22Rv1 (cell line): ENCODE results near the gene CRAMP1.
"Not testable (repeated sequence)": the region's sequence is repeated elsewhere in the genome, so short reads cannot be mapped to it uniquely, and the experiment has no call there.

ENCODE experiments used
- H3K27ac ChIP-seq: fragments of 450-650 bp; 2 replicates; pipeline ENCODE4 v1.5.1; 2017
- ZFX ChIP-seq: fragments of 450-650 bp; IDR thresholded peaks from 2 replicates; pipeline ENCODE4 v1.6.1; 2017; ENCODE audit warnings: antibody characterized with exemption, borderline replicate concordance
- TF ChIP-seq, protein P1 (sequence below): fragments of 450-650 bp; IDR thresholded peaks from 2 replicates; pipeline ENCODE4 v1.5.1; 2017; ENCODE audit warnings: mild to moderate bottlenecking

The CRAMP1 gene

DNA sequence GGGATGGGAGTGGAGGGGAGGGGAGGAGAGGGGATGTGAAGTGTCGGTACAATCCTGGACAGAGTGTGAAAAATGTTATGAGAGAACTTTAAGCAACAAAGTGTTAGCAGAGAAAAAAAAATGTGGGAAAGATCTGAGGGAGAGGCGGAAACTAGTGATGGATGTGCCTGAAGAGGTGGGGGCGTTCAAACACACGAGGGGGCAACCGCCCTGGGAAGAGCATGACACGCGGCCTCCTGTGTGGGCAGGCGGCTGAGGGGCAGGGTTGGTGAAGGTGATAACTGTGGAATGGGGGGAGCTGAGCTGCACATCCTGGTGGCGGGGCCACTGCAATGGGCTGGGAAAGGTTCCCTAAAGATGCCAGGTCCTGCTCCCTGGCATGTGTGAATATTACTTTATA, 30.4 kb upstream of the CRAMP1 start:
- TF ChIP-seq, protein P1, sequence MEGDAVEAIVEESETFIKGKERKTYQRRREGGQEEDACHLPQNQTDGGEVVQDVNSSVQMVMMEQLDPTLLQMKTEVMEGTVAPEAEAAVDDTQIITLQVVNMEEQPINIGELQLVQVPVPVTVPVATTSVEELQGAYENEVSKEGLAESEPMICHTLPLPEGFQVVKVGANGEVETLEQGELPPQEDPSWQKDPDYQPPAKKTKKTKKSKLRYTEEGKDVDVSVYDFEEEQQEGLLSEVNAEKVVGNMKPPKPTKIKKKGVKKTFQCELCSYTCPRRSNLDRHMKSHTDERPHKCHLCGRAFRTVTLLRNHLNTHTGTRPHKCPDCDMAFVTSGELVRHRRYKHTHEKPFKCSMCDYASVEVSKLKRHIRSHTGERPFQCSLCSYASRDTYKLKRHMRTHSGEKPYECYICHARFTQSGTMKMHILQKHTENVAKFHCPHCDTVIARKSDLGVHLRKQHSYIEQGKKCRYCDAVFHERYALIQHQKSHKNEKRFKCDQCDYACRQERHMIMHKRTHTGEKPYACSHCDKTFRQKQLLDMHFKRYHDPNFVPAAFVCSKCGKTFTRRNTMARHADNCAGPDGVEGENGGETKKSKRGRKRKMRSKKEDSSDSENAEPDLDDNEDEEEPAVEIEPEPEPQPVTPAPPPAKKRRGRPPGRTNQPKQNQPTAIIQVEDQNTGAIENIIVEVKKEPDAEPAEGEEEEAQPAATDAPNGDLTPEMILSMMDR: no peak
- TF ChIP-seq ZFX: no peak
- H3K27ac ChIP-seq: no peak overlapping the region

DNA sequence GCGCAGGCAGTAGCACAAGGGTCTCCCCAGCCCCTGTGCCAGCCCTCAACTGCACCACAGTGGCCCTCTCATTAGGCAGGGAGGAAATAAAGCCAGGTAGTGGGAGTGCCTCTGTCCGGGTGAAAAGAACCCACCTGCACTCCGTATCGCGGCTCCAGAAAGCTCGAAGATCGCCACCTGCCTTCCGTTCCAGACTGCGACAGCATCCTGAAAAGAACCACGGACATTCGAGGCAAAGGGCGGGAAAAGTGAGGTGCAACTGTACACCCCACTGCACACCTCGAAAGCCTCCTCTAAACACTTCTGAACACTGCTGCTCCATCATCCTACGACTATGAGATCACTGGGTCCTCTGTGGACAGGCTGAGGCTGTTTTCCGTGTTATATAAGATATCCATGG, 29.0 kb upstream of the CRAMP1 start:
- TF ChIP-seq ZFX: no peak
- TF ChIP-seq, protein P1: no peak
- H3K27ac ChIP-seq: no peak overlapping the region

DNA sequence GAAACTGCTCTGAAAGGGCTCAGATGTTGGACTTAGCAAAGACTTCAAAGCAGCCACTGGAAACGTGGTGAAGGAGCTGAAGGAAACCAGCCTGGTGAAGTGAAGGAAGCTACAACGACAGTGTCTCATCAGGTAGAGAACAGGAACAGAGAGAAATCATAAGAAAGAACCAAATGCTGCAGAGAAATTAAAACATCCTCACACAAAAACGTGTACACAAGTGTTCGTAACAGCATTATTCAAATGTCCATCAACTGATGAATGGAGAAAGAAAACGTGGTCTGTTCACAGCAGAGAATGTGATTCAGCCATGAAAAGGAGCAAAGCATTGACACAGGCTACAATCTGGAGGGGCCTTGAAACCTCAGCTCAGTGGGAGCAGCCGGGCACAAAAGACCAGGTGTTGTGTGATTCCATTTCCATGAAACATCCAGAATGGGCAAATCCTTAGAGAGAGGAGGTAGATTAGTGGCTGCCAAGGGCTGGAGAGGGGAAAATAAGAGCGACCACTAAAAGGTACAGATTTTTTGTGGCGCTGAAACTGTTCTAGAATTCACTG, 27.2 kb upstream of the CRAMP1 start:
- H3K27ac ChIP-seq: no peak overlapping the region
- TF ChIP-seq, protein P1: no peak
- no peak for TF ChIP-seq ZFX

DNA sequence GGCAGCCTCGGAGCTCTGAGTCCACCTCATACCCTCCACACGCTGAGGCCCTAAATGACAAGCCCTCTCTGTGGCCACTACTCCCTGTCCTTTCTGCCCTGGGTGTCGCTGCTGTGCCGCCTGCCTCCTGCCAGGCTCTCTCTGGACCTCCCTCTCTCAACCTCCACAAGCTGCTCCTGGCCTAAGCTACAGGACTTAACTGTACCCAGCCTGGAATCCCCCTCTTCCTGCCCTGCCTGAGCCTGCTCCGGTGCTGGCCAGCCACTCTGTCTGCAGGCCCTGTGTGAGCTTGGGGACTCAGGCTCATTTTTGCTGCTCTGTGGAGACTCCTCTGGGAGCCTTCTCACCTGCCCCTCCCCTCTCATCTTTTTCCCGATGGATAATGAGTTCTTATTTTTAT, 21.8 kb upstream of the CRAMP1 start:
- TF ChIP-seq, protein P1: no peak
- TF ChIP-seq ZFX: no peak
- H3K27ac ChIP-seq: no peak overlapping the region

DNA sequence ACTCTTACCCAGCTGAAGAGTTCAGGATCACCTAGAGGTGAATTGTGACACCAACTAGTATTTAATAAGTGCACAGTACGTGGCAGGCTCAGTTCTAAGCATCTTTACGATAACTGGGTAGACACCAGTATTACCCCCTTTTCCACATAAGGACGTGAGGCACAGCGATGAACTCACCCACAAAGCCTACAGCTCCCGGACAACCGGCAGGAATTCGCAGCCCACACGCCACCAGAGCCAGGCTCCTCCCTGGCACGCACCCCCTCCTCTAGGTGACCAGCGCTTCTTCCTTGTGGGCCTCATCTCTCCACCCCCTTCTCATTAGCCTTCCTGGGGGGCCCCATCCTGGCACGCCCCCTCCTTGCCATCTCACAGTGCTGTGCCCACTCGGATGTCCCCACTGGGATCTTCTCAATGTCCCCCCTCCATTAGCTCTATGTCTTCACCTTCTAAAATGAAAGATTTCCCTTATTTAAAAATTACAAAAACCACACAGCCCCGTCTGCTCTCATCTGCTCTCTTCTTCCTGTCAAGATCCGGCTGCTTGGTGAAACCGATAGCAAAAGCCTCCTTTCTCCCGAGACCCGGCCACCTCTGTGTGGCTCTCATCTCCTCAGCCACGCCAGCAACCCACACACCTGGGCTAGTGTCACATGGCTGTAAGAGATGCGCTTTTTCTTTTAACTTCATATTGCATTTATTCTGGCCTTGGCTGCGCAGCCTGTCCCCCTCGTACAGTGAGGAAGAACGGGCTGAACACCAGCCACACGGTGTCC, 21.0 kb upstream of the CRAMP1 start:
- no peak overlapping the region for H3K27ac ChIP-seq
- no peak for TF ChIP-seq ZFX
- TF ChIP-seq, protein P1: no peak

DNA sequence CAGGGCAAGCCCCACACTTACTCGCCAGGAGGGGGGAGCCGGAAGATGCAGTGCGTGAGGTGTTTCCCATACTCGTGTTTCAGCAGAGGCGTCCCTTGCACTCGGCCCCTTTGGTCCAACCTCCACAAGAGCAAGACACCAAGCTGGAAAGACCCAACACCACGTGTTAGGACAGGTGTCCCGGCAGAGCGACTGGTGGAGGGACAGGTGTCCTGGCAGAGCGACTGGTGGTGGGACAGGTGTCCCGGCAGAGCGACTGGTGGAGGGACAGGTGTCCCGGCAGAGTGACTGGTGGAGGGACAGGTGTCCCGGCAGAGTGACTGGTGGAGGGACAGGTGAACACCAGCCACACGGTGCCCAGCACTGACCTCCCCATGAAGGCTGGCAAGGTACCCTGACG, 19.7 kb upstream of the CRAMP1 start:
- H3K27ac ChIP-seq: no peak overlapping the region
- TF ChIP-seq, protein P1: no peak
- TF ChIP-seq ZFX: no peak

DNA sequence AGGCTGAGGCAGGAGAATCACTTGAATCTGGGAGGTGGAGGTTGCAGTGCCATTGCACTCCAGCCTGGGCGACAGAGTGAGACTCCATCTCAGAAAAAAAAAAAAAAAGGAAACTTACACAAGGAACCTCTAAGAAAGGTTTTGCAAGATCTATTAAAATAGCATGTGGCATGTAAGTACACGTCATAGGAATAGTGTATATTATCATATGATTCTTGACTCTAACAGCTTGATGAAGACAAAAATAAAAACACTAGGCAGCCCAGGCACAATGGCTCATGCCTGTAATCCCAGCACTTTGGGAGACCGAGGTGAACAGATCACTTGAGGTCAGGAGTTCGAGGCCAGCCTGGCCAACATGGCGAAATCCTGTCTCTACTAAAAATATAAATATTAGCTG, 16.6 kb upstream of the CRAMP1 start:
- H3K27ac ChIP-seq: not testable (repeated sequence)
